ENCODE measurements around the gene ARHGAP9.

- no peak for TF ChIP-seq ZNF274 (IDR thresholded peaks at IDR 0.05; ENCODE audit: low read depth, low read length)
- no peak for TF ChIP-seq YY1 (IDR thresholded peaks at IDR 0.05; ENCODE audit: insufficient read depth, insufficient read length)
- no peak for TF ChIP-seq SUZ12 (IDR thresholded peaks at IDR 0.05; ENCODE audit: extremely low read depth, insufficient read depth, insufficient read length)
These were observed 18.8 kb downstream of the ARHGAP9 start for GRCh38 chr12:57460841-57461275.
